ENCODE data around the gene ARL8A. TPM values are rescaled to one million over a fixed set of nuclear protein-coding genes. Genes with fewer than 3 reads are reported as not detected.
A peak's percentile ranks its signal among the peaks of the same experiment; 100 is the strongest.

Gene ARL8A
- total RNA-seq, 2 donors from 2014 or later, result 30.3 to 57.0 TPM

DNA sequence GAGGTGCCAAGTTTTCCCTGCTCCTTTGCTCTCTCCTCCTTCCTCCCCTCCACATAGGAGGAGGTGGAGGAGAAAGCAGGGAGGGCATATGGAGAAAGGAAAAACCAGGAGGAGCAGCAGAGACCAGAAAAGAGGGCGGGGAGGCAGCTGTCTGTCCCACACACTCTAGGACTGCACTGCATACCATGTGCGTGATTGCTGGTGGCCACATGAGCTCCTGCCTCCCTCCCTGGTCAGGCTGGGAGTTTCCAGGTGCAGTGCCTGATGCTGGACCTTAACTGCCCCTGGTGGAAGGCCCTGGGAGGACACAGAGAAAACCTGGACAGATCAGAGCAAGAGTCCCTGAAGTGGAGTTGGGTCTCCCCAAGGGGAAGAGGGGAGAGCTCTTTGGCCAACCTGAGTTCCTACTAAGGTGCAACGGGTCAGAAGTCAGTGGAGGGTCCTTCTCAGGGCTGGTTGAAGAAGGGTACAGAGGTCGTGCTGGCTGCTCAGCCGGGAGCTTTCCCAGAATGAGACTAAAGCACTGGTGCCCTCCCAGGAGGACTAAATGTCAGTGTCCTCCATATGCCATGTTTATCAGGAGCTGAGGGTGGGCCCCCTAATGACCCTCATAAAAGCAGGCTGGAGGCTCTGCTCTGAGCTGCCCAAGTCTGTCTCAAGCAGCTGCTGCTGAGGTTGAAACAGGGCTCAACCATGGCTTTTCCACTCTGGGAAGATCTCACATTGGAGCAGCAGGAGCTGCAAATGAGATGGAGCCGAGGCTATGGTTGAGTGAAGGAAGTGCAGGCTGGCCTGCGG is 45.6 kb upstream of the ARL8A start:
- intact Hi-C loops (cut with DNase I), result loop anchor here (2.0 to 5.0 kb wide), 2 partner anchors 125 to 527 kb away; no protein-coding TSS in a partner anchor
- no peaks in the 10 kb centered on the region for H3K4me1 ChIP-seq
- DNase-seq, result no peak

DNA sequence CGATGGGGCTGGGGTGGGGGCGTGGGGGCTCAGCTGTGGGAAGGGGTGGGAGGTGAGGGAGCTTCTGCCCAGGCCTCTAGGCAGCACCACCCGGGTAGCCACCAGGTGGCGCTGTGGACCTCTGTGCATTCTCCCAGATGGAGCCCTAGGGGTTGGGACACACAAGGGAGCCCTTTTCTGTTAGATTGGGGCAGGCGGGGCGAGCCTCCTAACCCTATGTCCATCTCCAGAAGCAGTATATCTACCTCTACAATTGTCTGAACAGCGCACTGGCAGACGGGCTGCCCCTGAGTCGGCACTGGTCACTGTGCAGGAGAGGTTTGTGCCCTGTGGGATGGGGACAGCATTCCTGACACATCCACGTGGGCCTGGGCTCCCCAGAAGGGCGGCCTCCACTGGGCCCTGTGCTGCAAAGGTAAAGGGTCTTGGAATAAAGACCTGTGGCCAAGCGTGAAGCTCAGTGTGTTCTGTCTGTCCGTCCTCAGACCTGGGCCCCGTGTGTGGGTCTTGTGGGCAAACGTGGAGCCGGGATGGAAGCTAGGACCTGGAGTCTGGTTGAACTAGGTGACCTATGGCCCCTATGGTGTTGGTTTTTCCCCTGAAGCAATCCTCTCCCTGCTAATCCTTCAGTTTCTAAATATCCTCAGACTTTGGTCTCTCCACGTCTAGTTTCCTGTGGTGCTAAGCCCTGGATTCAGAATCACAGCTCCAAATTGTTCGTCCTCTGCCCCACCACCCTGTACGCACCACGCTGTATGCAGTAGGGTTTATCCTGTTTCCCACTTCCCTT is 44.7 kb upstream of the ARL8A start:
- intact Hi-C loops (cut with DNase I), result loop anchor here (2.0 to 5.0 kb wide), 2 partner anchors 126 to 528 kb away; no protein-coding TSS in a partner anchor
- no peaks in the 10 kb centered on the region for H3K36me3 ChIP-seq
- H3K9me3 ChIP-seq, result no peaks in the 10 kb centered on the region
- no peaks in the 10 kb centered on the region for H3K4me1 ChIP-seq
- H3K27me3 ChIP-seq, result peaks cover 14% of the 10 kb centered on the region
- H3K27ac ChIP-seq, result no peak overlapping the region
- H3K9ac ChIP-seq (ENCODE audit: low read depth in 2 of 2, low read length in 2 of 2), result no peak overlapping the region
- H3K4me3 ChIP-seq, result no peak overlapping the region
- peak; percentile 83 for DNase-seq
- TF ChIP-seq, protein P1, sequence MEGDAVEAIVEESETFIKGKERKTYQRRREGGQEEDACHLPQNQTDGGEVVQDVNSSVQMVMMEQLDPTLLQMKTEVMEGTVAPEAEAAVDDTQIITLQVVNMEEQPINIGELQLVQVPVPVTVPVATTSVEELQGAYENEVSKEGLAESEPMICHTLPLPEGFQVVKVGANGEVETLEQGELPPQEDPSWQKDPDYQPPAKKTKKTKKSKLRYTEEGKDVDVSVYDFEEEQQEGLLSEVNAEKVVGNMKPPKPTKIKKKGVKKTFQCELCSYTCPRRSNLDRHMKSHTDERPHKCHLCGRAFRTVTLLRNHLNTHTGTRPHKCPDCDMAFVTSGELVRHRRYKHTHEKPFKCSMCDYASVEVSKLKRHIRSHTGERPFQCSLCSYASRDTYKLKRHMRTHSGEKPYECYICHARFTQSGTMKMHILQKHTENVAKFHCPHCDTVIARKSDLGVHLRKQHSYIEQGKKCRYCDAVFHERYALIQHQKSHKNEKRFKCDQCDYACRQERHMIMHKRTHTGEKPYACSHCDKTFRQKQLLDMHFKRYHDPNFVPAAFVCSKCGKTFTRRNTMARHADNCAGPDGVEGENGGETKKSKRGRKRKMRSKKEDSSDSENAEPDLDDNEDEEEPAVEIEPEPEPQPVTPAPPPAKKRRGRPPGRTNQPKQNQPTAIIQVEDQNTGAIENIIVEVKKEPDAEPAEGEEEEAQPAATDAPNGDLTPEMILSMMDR (IDR thresholded peaks at IDR 0.05), result peak; percentile 83

More for the DNA sequence above, 45.6 kb upstream of the ARL8A start:
- Histone ChIP-seq H3K36me3 (no peaks in the 10 kb centered on the region), H3K27me3 (peaks cover 15% of the 10 kb centered on the region), H3K4me3 (no peak overlapping the region), H3K9me3 (no peaks in the 10 kb centered on the region), H3K27ac (no peak overlapping the region), H3K9ac (ENCODE audit: low read depth in 2 of 2, low read length in 2 of 2) (no peak overlapping the region)
- TF ChIP-seq, protein P1 (IDR thresholded peaks at IDR 0.05), result no peak

DNA sequence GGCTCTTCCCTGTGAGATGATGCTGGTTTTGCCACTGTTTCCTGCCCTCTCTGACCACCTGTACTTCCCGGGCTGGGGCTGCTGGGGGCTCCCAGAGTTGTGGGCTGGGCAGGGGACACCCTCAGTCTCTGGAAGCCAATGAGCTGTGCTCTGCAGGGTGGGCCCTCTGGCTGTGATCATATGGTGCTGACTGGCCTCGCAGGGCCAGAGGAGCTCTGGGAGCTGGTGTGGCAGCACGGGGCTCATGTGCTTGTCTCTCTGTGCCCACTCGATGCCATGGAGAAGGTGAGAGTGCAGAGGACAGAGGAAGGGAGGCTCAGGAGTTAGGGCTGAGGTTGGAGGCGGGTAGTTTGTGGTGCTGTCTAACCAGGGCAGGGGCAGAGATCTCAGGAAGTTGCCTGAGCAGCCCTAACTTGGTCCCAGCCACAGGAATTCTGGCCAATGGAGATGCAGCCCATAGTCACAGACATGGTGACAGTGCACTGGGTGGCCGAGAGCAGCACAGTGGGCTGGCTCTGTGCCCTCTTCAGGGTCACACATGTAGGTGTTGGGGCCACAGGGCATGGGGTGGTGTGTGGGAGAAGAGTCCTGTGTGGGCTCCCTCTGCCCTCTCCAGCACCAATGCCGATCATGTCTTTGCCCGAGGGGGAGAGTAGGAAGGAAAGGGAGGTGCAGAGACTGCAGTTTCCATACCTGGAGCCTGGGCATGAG is 43.3 kb upstream of the ARL8A start:
- Histone ChIP-seq H3K4me3 (no peak overlapping the region), H3K27me3 (peaks cover under 1% of the 10 kb centered on the region), H3K4me1 (no peaks in the 10 kb centered on the region), H3K9ac (ENCODE audit: low read depth in 2 of 2, low read length in 2 of 2) (no peak overlapping the region), H3K9me3 (no peaks in the 10 kb centered on the region), H3K27ac (no peak overlapping the region), H3K36me3 (no peaks in the 10 kb centered on the region)
- TF ChIP-seq, protein P1 (IDR thresholded peaks at IDR 0.05), result no peak
- intact Hi-C loops (cut with DNase I), result loop anchor here (2.0 to 5.0 kb wide), 2 partner anchors 127 to 529 kb away; no protein-coding TSS in a partner anchor
- DNase-seq, result no peak

DNA sequence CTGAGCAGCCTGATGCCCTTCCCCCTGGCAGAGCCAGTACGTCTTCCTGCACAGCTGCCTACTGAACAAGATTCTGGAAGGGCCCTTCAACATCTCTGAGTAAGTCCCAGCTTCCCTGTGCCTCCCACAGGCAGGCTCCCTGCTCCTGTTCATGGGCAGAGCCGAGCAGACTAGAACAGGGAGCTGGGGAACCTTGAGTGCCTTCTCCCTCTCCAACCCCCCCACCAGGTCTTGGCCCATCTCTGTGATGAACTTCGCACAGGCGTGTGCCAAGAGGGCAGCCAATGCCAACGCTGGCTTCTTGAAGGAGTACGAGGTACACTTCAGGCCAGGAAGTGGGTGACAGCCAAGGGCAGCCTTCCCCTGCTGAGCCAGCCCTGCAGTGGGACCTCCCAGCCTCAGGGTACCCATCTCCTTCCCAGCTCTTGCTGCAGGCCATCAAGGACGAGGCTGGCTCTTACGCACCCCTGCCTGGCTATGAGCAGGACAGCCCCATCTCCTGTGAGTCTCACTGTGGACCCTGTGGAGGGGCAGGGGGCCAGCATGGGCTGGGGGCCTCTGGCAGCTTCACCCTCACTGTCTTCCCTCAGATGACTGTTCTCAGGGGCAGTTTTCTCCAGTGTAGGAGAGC is 42.6 kb upstream of the ARL8A start:
- DNase-seq, result peak; percentile 85
- Histone ChIP-seq H3K9me3 (no peaks in the 10 kb centered on the region), H3K27me3 (no peaks in the 10 kb centered on the region), H3K9ac (ENCODE audit: low read depth in 2 of 2, low read length in 2 of 2) (no peak overlapping the region), H3K4me1 (no peaks in the 10 kb centered on the region), H3K36me3 (no peaks in the 10 kb centered on the region), H3K4me3 (no peak overlapping the region), H3K27ac (no peak overlapping the region)
- intact Hi-C loops (cut with DNase I), result loop anchor here (5.0 kb wide), 1 partner anchor 530 kb away; no protein-coding TSS in a partner anchor
- TF ChIP-seq, protein P1 (IDR thresholded peaks at IDR 0.05), result no peak
